Psoas muscle (tissue), 8 donors: ENCODE measurements around the gene NCKAP1. TPM values are rescaled to one million over a fixed set of nuclear protein-coding genes. Genes with fewer than 3 reads are reported as not detected.
"Not testable (repeated sequence)": the region's sequence is repeated elsewhere in the genome, so short reads cannot be mapped to it uniquely, and the experiment has no call there.

Experiments used
- ATAC-seq, 4 donors: fragments of 200-7000 bp; cut with Tn5 transposase; one replicate each; pipeline ENCODE4 v1.9.1; 2020; ENCODE audit warnings: moderate library complexity in 3 of 4, mild to moderate bottlenecking in 2 of 4
- DNase-seq, 2 donors: peaks; one replicate each; pipeline ENCODE4 v3.0.0-alpha.2; 2020
- H3K27ac ChIP-seq: fragments of 200-600 bp; one replicate; pipeline ENCODE4 v1.8.0; 2022
- H3K27me3 ChIP-seq, 3 donors: fragments of 200-600 bp in 1 of 3; one replicate each; pipeline versions ENCODE4 v1.6.1 to v1.8.0; 2013 to 2022; ENCODE audit warnings: low read length in 2 of 3, mild to moderate bottlenecking in 2 of 3, moderate library complexity in 1 of 3; ENCODE audit not compliant: insufficient read depth in 3 of 3
- H3K36me3 ChIP-seq, 2 donors: fragments of 200-600 bp in 1 of 2; one replicate each; pipeline versions ENCODE4 v1.6.1 to v1.8.0; 2013 to 2022; ENCODE audit warnings: low read depth in 1 of 2, mild to moderate bottlenecking in 1 of 2, moderate library complexity in 1 of 2; ENCODE audit not compliant: insufficient read depth in 1 of 2
- H3K4me1 ChIP-seq: fragments of 200-600 bp; one replicate; pipeline ENCODE4 v1.8.0; 2022
- H3K4me3 ChIP-seq: fragments of 200-600 bp; one replicate; pipeline ENCODE4 v1.8.0; 2022; ENCODE audit warnings: mild to moderate bottlenecking
- H3K9me3 ChIP-seq: fragments of 200-600 bp; one replicate; pipeline ENCODE4 v1.8.0; 2022
- WGBS, 3 donors: extraction: QIAGEN DNeasy Blood & Tissue Kit; methylation state at CpG; one replicate each; pipeline versions ENCODE4 v1.1.6 to v1.1.7; 2013; 5-methylcytosine and 5-hydroxymethylcytosine counted together
- intact Hi-C, 2 donors: fragments of 100-400 bp; cut with DNase I; formaldehyde crosslinking; loops; one replicate each; pipeline versions ENCODE4 v1.11.0 to v1.14.2; 2022
- polyA plus RNA-seq, 3 donors: library from polyadenylated mRNA; stranded (reverse); fragments of 200-250 nt; gene quantifications; one replicate each; pipeline ENCODE4 v1.2.3, GENCODE V29; 2013
- total RNA-seq, 4 donors: library from RNA; stranded (reverse); fragmentation: NEBNext Ultra II Directional in 2 of 4; extraction: Animal tissue kit (Norgen Biotek cat#: 25700) in 2 of 4; gene quantifications; one replicate each; pipeline versions ENCODE4 v1.2.1 to v1.2.4, GENCODE V29; 2021 to 2023
- TF ChIP-seq, protein P1 (sequence below): fragments of 200-600 bp; IDR thresholded peaks from one replicate; pipeline ENCODE4 v1.8.0; 2022; ENCODE audit warnings: antibody characterized with exemption
- donor health status: healthy with polysubstance abuse.
- donor health status: DM: no; HTN: no; CAD: no; lungs with moderate emphysema.
- donor health status: Bipolar disorder and iron deficiency.
- donor health status: healthy.
- donor health status: DM: yes; HTN: yes; CAD: no.
- donor health status: DM: no; HTN: no; CAD: no.
- donor health status: DM: no; HTN: no; CAD: no.
- donor health status: DM: yes; HTN: yes; CAD: no.

The NCKAP1 gene
- total and polyA plus RNA-seq, 7 donors, result 94.1 to 262 (median 120) TPM

DNA sequence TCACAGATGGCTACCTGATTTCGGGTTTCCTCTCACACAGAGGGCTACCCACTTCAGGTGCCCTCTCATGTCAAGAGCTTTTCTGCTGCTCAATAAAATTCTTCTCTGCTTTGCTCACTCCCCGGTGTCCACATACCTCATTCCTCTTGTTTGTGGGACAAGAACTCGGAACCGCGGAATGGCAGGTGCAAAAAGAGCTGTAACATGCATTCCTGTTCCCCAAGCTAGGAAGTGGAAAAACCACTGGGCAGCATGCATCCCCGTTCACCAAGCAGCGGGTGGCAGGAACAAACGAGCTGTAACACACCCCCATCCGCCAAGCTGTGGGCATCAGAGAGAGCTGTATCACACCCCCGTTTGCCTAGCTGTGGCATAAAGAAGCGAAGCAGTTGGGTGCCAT is 144.6 kb downstream of the NCKAP1 start:
- Histone ChIP-seq H3K4me1 (no peaks in the 10 kb centered on the region), H3K9me3 (no peaks in the 10 kb centered on the region), H3K4me3 (no peak overlapping the region), H3K27me3 (no peaks in the 10 kb centered on the region), H3K36me3 (no peaks in the 10 kb centered on the region), H3K27ac (no peak overlapping the region)
- TF ChIP-seq, protein P1, sequence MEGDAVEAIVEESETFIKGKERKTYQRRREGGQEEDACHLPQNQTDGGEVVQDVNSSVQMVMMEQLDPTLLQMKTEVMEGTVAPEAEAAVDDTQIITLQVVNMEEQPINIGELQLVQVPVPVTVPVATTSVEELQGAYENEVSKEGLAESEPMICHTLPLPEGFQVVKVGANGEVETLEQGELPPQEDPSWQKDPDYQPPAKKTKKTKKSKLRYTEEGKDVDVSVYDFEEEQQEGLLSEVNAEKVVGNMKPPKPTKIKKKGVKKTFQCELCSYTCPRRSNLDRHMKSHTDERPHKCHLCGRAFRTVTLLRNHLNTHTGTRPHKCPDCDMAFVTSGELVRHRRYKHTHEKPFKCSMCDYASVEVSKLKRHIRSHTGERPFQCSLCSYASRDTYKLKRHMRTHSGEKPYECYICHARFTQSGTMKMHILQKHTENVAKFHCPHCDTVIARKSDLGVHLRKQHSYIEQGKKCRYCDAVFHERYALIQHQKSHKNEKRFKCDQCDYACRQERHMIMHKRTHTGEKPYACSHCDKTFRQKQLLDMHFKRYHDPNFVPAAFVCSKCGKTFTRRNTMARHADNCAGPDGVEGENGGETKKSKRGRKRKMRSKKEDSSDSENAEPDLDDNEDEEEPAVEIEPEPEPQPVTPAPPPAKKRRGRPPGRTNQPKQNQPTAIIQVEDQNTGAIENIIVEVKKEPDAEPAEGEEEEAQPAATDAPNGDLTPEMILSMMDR, result no peak
- ATAC-seq, result peak in 1 of 4 donors; percentile 36
- DNase-seq, result no peak
- WGBS, 3 donors, result 89 to 97% (median 95%) methylated on average over 11 of the region's 11 CpGs
- intact Hi-C loops, result no loop called here

DNA sequence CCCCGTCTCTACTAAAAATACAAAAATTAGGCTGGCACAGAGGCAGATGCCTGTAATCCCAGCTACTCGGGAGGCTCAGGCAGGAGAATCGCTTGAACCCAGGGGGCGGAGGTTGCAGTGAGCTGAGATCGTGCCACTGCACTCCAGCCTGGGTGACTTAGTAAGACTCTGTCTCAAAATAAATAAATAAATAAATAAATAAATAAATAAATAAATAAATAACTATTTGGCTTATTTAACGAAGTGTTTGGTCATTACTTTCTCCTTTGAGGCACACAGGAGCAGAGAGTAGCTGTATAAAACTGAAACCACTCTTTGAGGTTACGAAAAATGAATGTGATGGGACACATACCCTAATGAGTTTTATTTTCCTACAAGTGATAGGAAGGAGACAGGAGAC is 145.2 kb downstream of the NCKAP1 start:
- intact Hi-C loops, H3K9me3 ChIP-seq, DNase-seq, H3K27ac ChIP-seq, H3K27me3 ChIP-seq, ATAC-seq, H3K4me1 ChIP-seq, H3K4me3 ChIP-seq, H3K36me3 ChIP-seq: not testable (repeated sequence)
- 85 to 88% (median 86%) methylated on average over 7 of the region's 7 CpGs for WGBS, 3 donors

DNA sequence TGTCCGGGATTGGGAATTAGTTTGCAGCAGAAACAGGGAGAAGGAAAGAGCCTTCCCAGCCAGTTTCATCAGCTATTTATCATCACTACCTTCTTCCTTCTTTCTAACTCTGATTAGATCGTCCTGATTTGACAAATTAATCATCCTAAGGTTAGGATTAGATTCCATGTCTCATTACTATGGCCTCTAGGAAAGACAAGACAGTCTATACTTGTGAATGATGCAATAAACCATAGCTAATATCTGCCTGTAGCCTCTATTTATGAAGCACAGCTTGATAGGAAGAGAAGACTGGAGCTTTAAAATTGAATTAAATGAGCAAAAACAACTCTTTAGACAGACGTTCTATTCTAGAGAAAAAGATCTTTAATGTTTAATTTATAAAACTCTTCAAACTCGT is 146.6 kb downstream of the NCKAP1 start:
- DNase-seq (no peak), ATAC-seq (peak in 3 of 4 donors; percentile 40 to 56 (median 52))
- H3K36me3 ChIP-seq, result no peaks in the 10 kb centered on the region
- WGBS, 3 donors, result 58 to 62% (median 62%) methylated on average over 4 of the region's 4 CpGs
- no peaks in the 10 kb centered on the region for H3K4me1 ChIP-seq
- intact Hi-C loops, result no loop called here
- H3K27me3 ChIP-seq, result no peaks in the 10 kb centered on the region
- TF ChIP-seq, protein P1, result no peak
- H3K4me3 ChIP-seq, result no peak overlapping the region
- no peaks in the 10 kb centered on the region for H3K9me3 ChIP-seq
- H3K27ac ChIP-seq, result no peak overlapping the region

GRCh38 chr2:182890773-182891378 is 147.4 kb downstream of the NCKAP1 start:
- TF ChIP-seq, protein P1, result no peak
- Histone ChIP-seq H3K27me3 (no peaks in the 10 kb centered on the region), H3K4me1 (no peaks in the 10 kb centered on the region), H3K9me3 (no peaks in the 10 kb centered on the region), H3K4me3 (no peak overlapping the region), H3K27ac (no peak overlapping the region), H3K36me3 (no peaks in the 10 kb centered on the region)
- WGBS, 3 donors, result 57 to 71% (median 57%) methylated on average over 3 of the region's 3 CpGs
- ATAC-seq (no peak), DNase-seq (no peak)
- intact Hi-C loops, result no loop called here

GRCh38 chr2:182890305-182890704 is 148.0 kb downstream of the NCKAP1 start:
- H3K4me1 ChIP-seq, result no peaks in the 10 kb centered on the region
- H3K36me3 ChIP-seq, result no peaks in the 10 kb centered on the region
- DNase-seq (no peak), ATAC-seq (no peak)
- H3K4me3 ChIP-seq, result no peak overlapping the region
- H3K27me3 ChIP-seq, result no peaks in the 10 kb centered on the region
- TF ChIP-seq, protein P1, result no peak
- H3K9me3 ChIP-seq, result no peaks in the 10 kb centered on the region
- WGBS, 3 donors, result 61 to 75% (median 62%) methylated on average over 7 of the region's 7 CpGs
- intact Hi-C loops, result no loop called here
- H3K27ac ChIP-seq, result no peak overlapping the region
